Measurements from ENCODE around the gene C2orf78.

DNA sequence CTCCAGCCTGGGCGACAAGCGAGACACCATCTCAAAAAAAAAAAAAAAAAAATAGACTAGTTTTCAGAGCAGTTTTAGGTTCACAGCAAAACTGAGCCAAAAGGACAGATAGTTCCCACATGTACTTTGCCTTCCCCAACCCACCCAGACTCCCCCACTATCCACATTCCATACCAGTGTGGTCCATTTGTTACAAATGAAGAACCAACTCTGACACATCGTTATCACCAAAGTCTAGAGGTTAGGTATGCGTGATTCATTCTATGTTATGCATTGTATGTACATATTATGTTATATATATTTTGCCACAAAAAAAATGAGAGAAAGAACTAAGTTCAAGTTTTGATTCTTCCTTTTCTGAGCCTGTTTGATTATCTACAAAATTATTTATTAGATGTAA, 7.6 kb upstream of the C2orf78 start:
- no peak for TF ChIP-seq MAX (IDR thresholded peaks at IDR 0.05; ENCODE audit: low read depth, low read length)
- TF ChIP-seq, protein P1, sequence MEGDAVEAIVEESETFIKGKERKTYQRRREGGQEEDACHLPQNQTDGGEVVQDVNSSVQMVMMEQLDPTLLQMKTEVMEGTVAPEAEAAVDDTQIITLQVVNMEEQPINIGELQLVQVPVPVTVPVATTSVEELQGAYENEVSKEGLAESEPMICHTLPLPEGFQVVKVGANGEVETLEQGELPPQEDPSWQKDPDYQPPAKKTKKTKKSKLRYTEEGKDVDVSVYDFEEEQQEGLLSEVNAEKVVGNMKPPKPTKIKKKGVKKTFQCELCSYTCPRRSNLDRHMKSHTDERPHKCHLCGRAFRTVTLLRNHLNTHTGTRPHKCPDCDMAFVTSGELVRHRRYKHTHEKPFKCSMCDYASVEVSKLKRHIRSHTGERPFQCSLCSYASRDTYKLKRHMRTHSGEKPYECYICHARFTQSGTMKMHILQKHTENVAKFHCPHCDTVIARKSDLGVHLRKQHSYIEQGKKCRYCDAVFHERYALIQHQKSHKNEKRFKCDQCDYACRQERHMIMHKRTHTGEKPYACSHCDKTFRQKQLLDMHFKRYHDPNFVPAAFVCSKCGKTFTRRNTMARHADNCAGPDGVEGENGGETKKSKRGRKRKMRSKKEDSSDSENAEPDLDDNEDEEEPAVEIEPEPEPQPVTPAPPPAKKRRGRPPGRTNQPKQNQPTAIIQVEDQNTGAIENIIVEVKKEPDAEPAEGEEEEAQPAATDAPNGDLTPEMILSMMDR (IDR thresholded peaks at IDR 0.05 in 2 of 3, conservative IDR thresholded peaks at IDR 0.05 in 1 of 3; ENCODE audit: control insufficient read depth in 2 of 3, extremely low read depth in 1 of 3, insufficient read depth in 1 of 3, low read depth in 3 of 3, low read length in 3 of 3), result no peak
